Activated CD4-positive, alpha-beta T cell treated with anti-CD3 and anti-CD28 coated beads, Interleukin-2, amount 10 ng/mL, durations not matched to agents 7 days and 5 days (primary cell): ENCODE measurements around the gene ZC3H10. TPM values are rescaled to one million over a fixed set of nuclear protein-coding genes. Genes with fewer than 3 reads are reported as not detected.
"Not testable (repeated sequence)": the region's sequence is repeated elsewhere in the genome, so short reads cannot be mapped to it uniquely, and the experiment has no call there.

Experiments used
- CTCF ChIA-PET: fragments of 350-600 bp; sonication (Branson Sonifier 250); formaldehyde crosslinking; loops from one replicate; lab custom pipeline; 2021; ENCODE audit warnings: antibody characterized with exemption; lab: Charles Lee
- POLR2A ChIA-PET: fragments of 350-600 bp; sonication (Branson Sonifier 250); formaldehyde crosslinking; loops from one replicate; lab custom pipeline; 2021; ENCODE audit warnings: antibody characterized with exemption; lab: Charles Lee
- DNase-seq: peaks from one replicate; pipeline ENCODE4 v3.0.0-alpha.2; 2020
- H3K27ac Mint-ChIP-seq: one replicate; pipeline ENCODE4 v1.8.0; 2021; ENCODE audit warnings: mild to moderate bottlenecking, moderate library complexity, mixed read lengths
- H3K27me3 Mint-ChIP-seq: one replicate; pipeline ENCODE4 v1.8.0; 2021; ENCODE audit warnings: mixed read lengths
- H3K36me3 Mint-ChIP-seq: one replicate; pipeline ENCODE4 v1.8.0; 2021; ENCODE audit warnings: low read depth, mixed read lengths
- H3K4me1 Mint-ChIP-seq: one replicate; pipeline ENCODE4 v1.8.0; 2021; ENCODE audit warnings: mixed read lengths
- H3K4me3 Mint-ChIP-seq: one replicate; pipeline ENCODE4 v1.8.0; 2021; ENCODE audit warnings: mild to moderate bottlenecking, moderate library complexity, mixed read lengths
- H3K9me3 Mint-ChIP-seq: one replicate; pipeline ENCODE4 v1.8.0; 2021; ENCODE audit warnings: mixed read lengths
- total RNA-seq, 2 experiments: library from RNA; stranded (reverse); gene quantifications; one replicate each; pipeline ENCODE4 v1.2.3, GENCODE V29; 2021

ZC3H10 gene
- total RNA-seq = 1 to 10 TPM; 8.2 to 9.1 TPM

DNA sequence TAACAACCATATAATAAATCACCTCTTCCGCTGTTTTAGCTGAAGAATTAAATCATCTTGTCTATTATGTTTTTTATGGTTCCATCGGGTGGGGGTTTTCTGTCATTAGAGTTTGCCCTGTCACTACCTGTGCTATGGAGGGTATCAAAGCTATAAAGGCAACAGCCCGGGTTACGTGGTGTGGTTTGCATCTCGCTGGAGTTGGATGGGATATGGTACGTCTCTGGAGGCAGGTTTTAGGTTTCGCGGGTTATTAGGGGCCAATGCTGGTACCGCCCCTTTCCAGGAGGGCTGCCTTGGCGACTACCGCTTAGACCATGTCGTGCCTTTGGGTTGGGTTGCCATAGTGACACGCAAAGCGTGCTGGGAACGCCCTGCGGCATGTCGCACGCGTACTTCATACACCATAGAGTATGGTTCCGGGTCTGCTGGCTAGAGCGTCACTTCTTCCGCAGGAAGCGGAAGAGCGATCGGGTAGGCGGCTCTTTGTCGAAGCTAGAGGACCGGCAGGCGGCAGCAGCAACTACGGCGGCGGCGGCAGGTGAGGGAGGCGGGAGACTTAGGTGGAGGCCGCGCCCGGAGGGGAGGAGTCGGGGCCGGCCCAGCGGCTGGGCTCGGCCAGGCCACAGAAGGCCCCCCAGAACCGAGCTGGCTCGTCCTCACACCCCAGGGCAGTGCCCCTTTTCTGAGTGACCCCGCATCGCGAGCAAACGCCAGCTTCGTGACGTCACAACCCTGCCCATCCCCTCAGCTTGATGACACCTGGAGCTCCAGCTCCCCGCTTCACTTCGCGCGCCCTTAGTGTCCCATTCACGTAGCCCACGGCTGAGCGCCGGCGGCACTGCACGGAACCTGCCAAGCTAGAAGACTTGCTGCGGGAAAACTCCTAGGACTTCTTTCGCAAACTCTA lies at the start of gene ZC3H10:
Gene ZC3H10 (plus strand): TSS at position 489 of the 910 bp plus-strand sequence. CDS start 2,297 bp downstream, outside the sequence.
- H3K9me3 Mint-ChIP-seq = no peaks in the 10 kb centered on the region
- ChIA-PET CTCF (interaction anchor here (0.6 to 7.8 kb wide), 31 partner anchors 10 to 568 kb away, joined by 3 to 90 read pairs (median 4); partner anchors contain the start of genes CNPY2, ESYT1, MYL6 and MYL6B), POLR2A (interaction anchor here (0.6 to 1.7 kb wide), 8 partner anchors 9 to 241 kb away, joined by 3 to 12 read pairs (median 4); partner anchors contain the start of genes ESYT1, MYL6B, PA2G4 and SMARCC2)
- DNase-seq = peak; percentile 99
- H3K4me3 Mint-ChIP-seq = peak within 1 kb of the TSS; percentile 95
- H3K4me1 Mint-ChIP-seq = peaks cover 37% of the 10 kb centered on the region
- H3K27me3 Mint-ChIP-seq = no peaks in the 10 kb centered on the region
- peak within 1 kb of the TSS; percentile 97 for H3K27ac Mint-ChIP-seq
- H3K36me3 Mint-ChIP-seq = peaks cover 43% of the 10 kb centered on the region

GRCh38 chr12:56071648-56072047 lies 46.4 kb upstream of the ZC3H10 start:
- no peak for DNase-seq
- no peaks in the 10 kb centered on the region for H3K9me3 Mint-ChIP-seq
- H3K27me3 Mint-ChIP-seq = no peaks in the 10 kb centered on the region
- H3K4me1 Mint-ChIP-seq = peaks cover 2% of the 10 kb centered on the region
- H3K36me3 Mint-ChIP-seq = no peaks in the 10 kb centered on the region
- POLR2A ChIA-PET = no interaction called here
- H3K4me3 Mint-ChIP-seq = no peak overlapping the region
- CTCF ChIA-PET = interaction anchor here (0.6 to 1.2 kb wide), 2 partner anchors 14 to 506 kb away, joined by 3 read pairs; no protein-coding TSS in a partner anchor
- no peak overlapping the region for H3K27ac Mint-ChIP-seq

GRCh38 chr12:56074396-56074795 lies 43.7 kb upstream of the ZC3H10 start:
- DNase-seq = no peak
- H3K4me1 Mint-ChIP-seq = peaks cover 5% of the 10 kb centered on the region
- H3K27ac Mint-ChIP-seq = no peak overlapping the region
- ChIA-PET POLR2A (no interaction called here), CTCF (interaction anchor here (0.8 to 2.3 kb wide), 5 partner anchors 9 to 74 kb away, joined by 3 to 7 read pairs (median 4); no protein-coding TSS in a partner anchor)
- H3K27me3 Mint-ChIP-seq = peaks cover 5% of the 10 kb centered on the region
- no peaks in the 10 kb centered on the region for H3K9me3 Mint-ChIP-seq
- no peaks in the 10 kb centered on the region for H3K36me3 Mint-ChIP-seq
- H3K4me3 Mint-ChIP-seq = no peak overlapping the region

DNA sequence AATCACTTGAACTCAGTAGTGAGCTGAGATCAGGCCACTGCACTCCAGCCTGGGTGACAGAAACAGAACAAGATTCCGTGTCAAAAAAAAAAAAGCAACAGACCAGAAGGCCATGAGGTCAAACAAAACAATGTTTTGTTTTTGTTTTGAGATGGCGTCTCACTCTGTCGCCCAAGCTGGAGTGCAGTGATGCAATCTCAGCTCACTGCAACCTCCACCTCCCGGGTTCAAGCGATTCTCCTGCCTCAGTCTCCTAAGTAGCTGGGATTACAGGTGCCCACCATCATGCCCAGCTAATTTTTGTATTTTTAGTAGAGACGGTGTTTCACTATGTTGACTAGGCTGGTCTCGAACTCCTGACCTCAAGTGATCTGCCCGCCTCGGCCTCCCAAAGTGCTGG lies 40.1 kb upstream of the ZC3H10 start:
- H3K4me3 Mint-ChIP-seq, POLR2A ChIA-PET, H3K36me3 Mint-ChIP-seq, DNase-seq, H3K27ac Mint-ChIP-seq, H3K9me3 Mint-ChIP-seq: not testable (repeated sequence)
- Mint-ChIP-seq H3K27me3 (peaks cover 25% of the 10 kb centered on the region), H3K4me1 (peaks cover 17% of the 10 kb centered on the region)
- CTCF ChIA-PET = interaction anchor here (0.7 to 1.7 kb wide), 3 partner anchors 31 to 340 kb away, joined by 3 to 4 read pairs (median 4); no protein-coding TSS in a partner anchor

DNA sequence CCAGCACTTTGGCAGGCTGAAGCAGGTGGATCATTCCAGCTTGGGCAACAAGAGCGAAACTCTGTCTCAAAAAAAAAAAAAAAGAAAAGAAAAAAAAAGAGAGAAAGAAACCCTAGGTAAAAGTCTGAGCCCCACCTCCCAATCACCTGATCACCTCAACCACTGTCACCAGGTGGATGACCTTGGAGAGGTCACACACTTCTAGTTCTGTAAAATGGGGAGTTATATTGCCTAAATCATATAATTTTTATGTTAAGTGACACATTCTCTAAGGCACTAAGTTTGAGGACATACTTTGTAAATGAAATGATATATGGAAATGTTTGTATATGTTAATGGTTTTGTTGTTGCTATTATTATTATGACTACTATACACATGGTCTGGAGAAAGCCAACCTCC lies 39.6 kb upstream of the ZC3H10 start:
- H3K4me3 Mint-ChIP-seq = peak overlapping the region; percentile 51
- ChIA-PET CTCF (interaction anchor here (0.7 kb wide), 1 partner anchor 38 kb away, joined by 4 read pairs; no protein-coding TSS in a partner anchor), POLR2A (no interaction called here)
- DNase-seq = no peak
- no peak overlapping the region for H3K27ac Mint-ChIP-seq
- H3K27me3 Mint-ChIP-seq = peaks cover 26% of the 10 kb centered on the region
- no peaks in the 10 kb centered on the region for H3K9me3 Mint-ChIP-seq
- no peaks in the 10 kb centered on the region for H3K36me3 Mint-ChIP-seq
- H3K4me1 Mint-ChIP-seq = peaks cover 17% of the 10 kb centered on the region

DNA sequence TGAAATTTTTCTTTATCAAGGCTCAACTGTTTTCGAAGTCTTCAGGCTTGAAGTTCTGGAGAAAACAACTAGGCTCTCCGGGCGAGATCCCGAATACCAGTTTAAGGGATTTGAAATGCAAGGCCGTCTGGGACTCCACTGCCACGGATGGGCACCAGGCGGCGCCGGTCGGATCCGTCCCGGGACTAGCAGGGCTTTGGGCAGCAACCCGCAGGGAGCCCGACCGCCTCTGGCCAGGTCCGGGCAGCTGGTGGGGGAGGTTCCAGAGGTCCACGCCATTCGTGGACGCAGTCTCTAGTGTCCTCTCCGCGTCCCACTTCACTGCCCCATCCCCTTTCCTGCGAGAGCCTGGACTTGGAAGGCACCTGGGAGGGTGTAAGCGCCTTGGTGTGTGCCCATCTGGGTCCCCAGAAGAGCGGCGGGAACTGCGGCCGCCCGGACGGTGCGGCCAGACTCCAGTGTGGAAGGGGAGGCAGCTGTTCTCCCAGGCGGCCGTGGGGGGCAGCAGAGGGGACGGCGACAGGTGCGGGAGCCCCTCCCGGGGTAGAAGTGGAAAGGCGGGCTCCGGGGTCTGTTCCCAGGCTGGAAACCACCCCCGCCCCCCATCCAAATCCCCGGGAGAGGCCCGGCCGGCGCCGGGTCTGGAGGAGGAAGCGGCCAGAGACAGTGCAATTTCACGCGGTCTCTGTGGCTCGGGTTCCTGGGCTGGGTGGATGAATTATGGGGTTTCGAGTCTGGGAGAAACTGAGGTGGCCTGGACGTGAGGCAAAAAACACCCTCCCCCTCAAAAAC lies 38.9 kb upstream of the ZC3H10 start:
- DNase-seq = peak; percentile 50
- Mint-ChIP-seq H3K27me3 (peaks cover 31% of the 10 kb centered on the region), H3K27ac (peak overlapping the region; percentile 31), H3K9me3 (no peaks in the 10 kb centered on the region), H3K4me1 (peaks cover 17% of the 10 kb centered on the region), H3K4me3 (peak overlapping the region; percentile 73), H3K36me3 (no peaks in the 10 kb centered on the region)
- POLR2A ChIA-PET = interaction anchor here (1.0 kb wide), 1 partner anchor 26 kb away, joined by 3 read pairs; no protein-coding TSS in a partner anchor
- CTCF ChIA-PET = interaction anchor here (0.5 to 1.4 kb wide), 7 partner anchors 14 to 327 kb away, joined by 3 to 4 read pairs (median 3); partner anchors contain the start of gene PA2G4

DNA sequence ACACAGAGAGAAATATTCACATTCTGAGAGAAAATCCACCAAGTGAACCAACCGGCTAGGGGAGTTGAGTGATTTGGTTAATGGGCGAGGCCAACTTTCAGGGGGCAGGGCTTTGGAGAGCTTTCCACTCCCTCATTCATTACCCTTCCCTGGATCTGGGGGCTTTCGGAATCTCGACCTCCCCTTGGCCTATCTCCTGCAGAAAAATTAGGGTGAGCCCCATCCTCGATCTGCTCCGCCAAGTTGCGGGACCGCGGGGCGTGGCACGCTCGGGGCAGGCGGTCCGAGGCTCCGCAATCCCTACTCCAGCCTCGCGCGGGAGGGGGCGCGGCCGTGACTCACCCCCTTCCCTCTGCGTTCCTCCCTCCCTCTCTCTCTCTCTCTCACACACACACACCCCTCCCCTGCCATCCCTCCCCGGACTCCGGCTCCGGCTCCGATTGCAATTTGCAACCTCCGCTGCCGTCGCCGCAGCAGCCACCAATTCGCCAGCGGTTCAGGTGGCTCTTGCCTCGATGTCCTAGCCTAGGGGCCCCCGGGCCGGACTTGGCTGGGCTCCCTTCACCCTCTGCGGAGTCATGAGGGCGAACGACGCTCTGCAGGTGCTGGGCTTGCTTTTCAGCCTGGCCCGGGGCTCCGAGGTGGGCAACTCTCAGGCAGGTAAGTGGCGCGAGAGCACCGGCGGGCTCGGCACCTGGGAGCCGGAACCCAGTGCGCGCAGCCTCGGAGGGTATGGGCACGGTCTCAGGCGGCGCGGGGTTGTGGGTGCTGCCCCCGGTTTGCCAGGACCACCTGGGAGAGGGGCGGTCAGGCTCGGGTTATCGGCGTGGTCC lies 38.1 kb upstream of the ZC3H10 start, which contains the start of gene ERBB3:
Gene ERBB3 (plus strand): TSS at position 443 of the 833 bp plus-strand sequence. CDS start 136 bp downstream, at position 579.
- peak within 1 kb of the TSS; percentile 64 for H3K27ac Mint-ChIP-seq
- CTCF ChIA-PET = interaction anchor here (0.5 to 1.4 kb wide), 10 partner anchors 11 to 328 kb away, joined by 3 to 5 read pairs (median 3); partner anchors contain the start of gene ZC3H10
- H3K36me3 Mint-ChIP-seq = no peaks in the 10 kb centered on the region
- peak; percentile 60 for DNase-seq
- H3K4me3 Mint-ChIP-seq = peak within 1 kb of the TSS; percentile 73
- peaks cover 33% of the 10 kb centered on the region for H3K27me3 Mint-ChIP-seq
- peaks cover 19% of the 10 kb centered on the region for H3K4me1 Mint-ChIP-seq
- POLR2A ChIA-PET = interaction anchor here (1.0 kb wide), 1 partner anchor 25 kb away, joined by 3 read pairs; no protein-coding TSS in a partner anchor
- no peaks in the 10 kb centered on the region for H3K9me3 Mint-ChIP-seq

GRCh38 chr12:56080556-56081138 lies 37.4 kb upstream of the ZC3H10 start:
- Mint-ChIP-seq H3K4me1 (peaks cover 22% of the 10 kb centered on the region), H3K27ac (no peak overlapping the region), H3K4me3 (peak overlapping the region; percentile 73), H3K9me3 (no peaks in the 10 kb centered on the region), H3K27me3 (peaks cover 35% of the 10 kb centered on the region), H3K36me3 (no peaks in the 10 kb centered on the region)
- DNase-seq = no peak
- CTCF ChIA-PET = interaction anchor here (0.5 to 1.3 kb wide), 7 partner anchors 10 to 636 kb away, joined by 3 to 5 read pairs (median 3); partner anchors contain the start of gene ZC3H10
- POLR2A ChIA-PET = no interaction called here

DNA sequence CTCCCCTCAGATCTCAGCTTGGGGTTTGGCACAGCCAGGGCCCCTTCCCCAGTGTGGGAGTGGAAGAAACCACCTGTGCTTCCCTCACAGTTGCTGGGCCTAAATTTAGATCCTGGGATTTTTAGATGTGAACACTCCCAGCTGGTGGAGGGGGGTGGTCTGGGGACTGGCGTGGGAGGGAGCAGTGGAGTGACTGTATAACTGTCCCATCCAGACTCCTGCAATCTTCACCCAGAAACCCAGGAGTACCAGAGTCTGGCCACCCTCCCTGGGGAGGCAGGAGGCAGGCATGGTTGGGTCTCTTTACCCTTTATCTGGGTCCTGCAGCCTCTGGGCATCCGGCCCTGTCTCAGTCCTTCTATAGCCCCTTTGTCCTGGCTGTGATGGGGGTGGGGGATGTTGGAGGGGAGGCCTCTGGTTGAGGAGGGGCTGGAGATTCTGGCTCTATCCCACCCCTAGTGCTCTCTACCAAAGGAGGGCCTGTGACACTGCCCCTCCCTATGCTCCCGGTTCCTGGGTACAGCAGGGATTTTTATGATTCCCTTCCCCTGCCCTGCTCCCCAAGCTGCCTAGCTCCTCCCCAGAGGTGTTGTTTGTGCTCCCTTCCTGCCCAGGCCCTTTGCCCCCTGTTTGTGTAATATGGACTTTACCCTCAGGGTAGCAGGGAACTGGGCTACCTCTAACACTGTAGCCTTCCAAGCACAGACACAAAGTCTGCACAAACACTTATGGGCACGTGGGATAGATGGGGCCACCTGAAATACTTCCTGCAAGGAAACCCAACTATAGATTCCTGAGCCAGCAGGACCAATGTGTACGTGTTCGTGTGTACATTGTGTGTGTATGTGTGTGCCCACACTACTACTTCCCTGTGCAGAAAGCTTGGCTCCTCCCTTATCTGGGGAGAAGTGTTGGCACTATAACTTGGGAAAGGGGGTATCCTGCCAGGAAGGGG lies 36.4 kb upstream of the ZC3H10 start:
- H3K27me3 Mint-ChIP-seq = peaks cover 35% of the 10 kb centered on the region
- no peaks in the 10 kb centered on the region for H3K36me3 Mint-ChIP-seq
- H3K9me3 Mint-ChIP-seq = no peaks in the 10 kb centered on the region
- no peak overlapping the region for H3K4me3 Mint-ChIP-seq
- ChIA-PET POLR2A (no interaction called here), CTCF (interaction anchor here (0.6 to 1.6 kb wide), 4 partner anchors 9 to 35 kb away, joined by 3 to 6 read pairs (median 4); no protein-coding TSS in a partner anchor)
- H3K27ac Mint-ChIP-seq = no peak overlapping the region
- H3K4me1 Mint-ChIP-seq = peaks cover 22% of the 10 kb centered on the region
- no peak for DNase-seq

DNA sequence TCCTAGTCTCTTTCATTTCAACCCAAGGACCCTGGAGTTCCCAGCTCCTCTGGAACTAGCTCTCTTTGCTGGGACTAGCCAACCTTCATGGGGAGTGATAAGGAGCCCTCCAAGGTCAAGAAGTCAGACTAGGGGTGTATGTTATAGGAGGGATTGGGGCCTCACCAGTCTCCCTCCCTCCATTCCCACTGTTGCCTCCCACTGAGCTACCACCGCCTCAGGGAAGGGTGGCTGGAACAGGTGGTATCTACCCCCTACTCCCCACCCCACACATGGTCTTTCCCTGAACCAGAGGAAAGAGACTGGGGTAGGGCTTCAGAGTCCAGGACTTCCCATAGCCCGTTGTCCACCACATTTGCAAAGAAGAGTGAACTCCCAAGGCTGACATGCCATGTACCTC lies 35.7 kb upstream of the ZC3H10 start:
- H3K9me3 Mint-ChIP-seq = no peaks in the 10 kb centered on the region
- DNase-seq = no peak
- H3K36me3 Mint-ChIP-seq = no peaks in the 10 kb centered on the region
- H3K27me3 Mint-ChIP-seq = peaks cover 35% of the 10 kb centered on the region
- H3K4me1 Mint-ChIP-seq = peaks cover 22% of the 10 kb centered on the region
- no peak overlapping the region for H3K27ac Mint-ChIP-seq
- no peak overlapping the region for H3K4me3 Mint-ChIP-seq
- ChIA-PET POLR2A (no interaction called here), CTCF (interaction anchor here (0.6 to 1.6 kb wide), 4 partner anchors 17 to 140 kb away, joined by 3 to 6 read pairs (median 3); no protein-coding TSS in a partner anchor)
